GM20431 (cell line): Measurements from ENCODE around the gene CZIB.

Experiments
- in situ Hi-C: fragments of 300-500 bp; cut with MseI, MboI; formaldehyde crosslinking; loops from one replicate; pipeline ENCODE4 v1.15.0; 2020; ENCODE audit warnings: low sequenced_read_pairs; ENCODE audit not compliant: unreplicated experiment

The CZIB gene

DNA sequence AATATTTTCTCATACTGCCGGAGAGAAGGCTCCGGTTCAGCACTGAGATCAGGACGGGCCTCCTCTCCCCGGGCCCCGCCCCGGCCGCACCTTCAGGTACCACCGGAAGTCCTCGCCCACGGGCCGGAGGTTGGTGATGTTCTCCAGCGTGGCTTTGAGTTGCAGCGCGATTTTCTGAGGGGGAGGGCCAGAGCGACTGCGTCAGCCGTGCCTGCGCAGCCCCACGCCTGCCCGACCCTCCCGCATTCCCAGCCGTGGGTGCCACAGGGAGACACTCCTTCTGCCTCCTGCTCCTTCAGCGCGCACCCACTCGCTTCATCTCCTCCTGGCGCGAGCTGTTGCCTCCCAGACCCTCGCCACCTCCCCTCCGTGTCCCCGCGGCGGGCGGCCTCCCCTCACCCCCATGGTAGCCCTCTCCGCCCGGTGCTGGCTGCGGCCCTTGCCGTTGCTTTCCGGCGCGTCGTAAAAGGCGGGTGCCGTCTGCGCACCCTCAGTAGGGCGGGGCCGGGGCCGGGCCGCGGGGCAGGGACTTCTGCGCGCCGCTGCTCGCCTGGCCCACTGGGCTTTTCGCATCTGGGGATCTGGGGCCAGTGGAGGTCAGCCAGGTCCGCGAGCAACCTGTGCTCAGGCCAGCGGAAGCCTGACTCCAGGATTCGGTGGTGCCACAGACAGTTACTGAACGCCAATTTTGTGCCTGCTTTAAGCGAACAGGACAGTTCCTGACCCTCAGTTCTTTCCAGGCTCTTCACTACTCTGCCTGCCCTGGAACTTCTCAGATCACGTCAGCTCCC is at the start of gene CZIB:
TSS of gene CZIB (minus strand) at position 464 of the 791 bp plus-strand sequence. CDS start at position 405, 59 bp downstream.
- in situ Hi-C loops = no loop called here

DNA sequence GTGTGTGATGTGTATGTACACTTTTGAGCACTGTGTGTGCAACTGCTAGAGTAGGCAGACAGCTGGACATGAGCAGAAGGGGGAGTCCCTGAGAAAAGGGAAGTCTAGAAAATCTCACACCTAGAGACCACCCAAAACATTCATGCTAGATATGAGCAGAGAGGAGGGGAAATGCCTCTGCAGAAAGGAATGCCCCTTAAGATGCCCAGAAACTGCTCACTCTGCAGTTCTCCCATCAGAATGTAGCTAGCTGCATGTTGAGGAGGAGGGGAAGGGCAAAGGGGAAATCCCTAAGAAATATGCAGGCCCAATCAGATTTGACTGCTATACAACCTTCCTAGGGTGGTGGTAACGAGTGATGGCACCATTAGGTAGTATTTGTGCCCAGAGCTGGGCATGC is 49.7 kb upstream of the CZIB start:
- in situ Hi-C loops = no loop called here

DNA sequence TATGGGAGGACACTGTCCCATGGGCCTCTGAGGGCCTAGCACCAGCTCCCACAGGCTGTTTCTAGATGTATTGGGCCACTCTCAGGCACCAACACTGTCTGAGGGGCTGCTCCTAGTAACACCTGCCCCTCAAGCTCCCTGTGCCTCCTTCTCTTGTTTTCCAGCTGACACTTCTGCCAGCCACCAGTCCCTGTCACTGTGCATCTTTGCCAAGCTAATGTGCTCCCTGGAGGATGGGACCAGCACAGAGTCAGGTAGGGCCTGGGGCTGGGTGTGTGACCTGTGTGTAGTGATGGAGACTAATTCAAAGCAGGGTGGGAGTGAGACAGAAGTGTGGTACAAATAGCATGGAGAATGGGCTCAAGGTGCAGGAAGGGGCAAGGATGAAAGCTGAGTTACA is 47.3 kb upstream of the CZIB start:
- in situ Hi-C loops = no loop called here

- in situ Hi-C loops = no loop called here
These were observed 45.6 kb upstream of the CZIB start for GRCh38 chr1:53266038-53266437.

GRCh38 chr1:53265581-53265980 is 45.1 kb upstream of the CZIB start:
- in situ Hi-C loops = no loop called here

DNA sequence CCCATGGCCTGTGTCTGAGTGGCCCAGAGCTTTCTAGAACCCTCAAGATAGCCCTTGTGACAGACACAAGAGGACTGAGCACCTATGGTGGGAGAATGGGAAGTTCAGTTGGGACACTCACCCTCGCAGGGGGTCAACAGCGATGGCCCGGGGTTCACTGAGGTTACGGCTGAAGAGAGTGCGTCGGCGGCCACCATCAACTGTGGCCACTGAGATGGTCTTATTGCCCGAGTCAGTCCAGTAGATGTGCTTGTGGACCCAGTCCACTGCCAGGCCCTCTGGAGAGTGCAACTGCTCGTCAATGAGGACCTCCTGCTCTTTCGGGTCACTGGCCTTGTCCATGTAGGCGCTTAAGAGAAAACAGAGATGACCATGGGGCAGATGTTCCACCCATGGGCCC is 43.6 kb upstream of the CZIB start:
- in situ Hi-C loops = no loop called here

- in situ Hi-C loops = no loop called here
These were observed 41.6 kb upstream of the CZIB start for GRCh38 chr1:53262000-53262399.

DNA sequence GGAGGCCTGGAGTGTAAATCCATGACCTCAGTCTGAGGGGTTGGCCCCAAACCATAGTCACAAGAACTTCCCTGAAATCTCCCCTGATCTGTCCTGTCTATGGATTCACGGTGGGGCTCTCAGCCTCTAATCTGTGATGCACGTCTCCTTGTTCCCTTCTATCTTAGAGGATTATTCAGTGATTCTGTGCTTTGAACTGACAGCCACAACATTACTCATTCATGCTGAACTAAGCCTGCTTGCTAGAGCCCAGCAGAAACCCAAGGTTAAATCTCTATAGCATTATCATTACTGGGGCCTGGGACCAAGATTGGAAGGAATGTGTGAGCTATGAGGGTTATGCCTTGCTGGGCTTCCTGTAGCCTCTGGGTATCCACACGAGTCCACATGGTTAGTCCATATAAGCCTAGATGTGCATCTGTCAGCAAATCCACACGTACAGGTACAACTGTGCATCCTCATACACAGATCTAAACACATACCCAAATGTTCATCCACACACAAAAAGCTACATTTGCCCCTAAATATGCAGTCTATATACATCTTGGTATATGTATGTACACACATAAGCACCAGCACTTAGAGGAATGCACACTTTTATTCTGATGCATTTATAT is 40.3 kb upstream of the CZIB start:
- in situ Hi-C loops = no loop called here

- in situ Hi-C loops = no loop called here
These were observed 39.5 kb upstream of the CZIB start for GRCh38 chr1:53259932-53260331.

- in situ Hi-C loops = no loop called here
These were observed 37.8 kb upstream of the CZIB start for GRCh38 chr1:53258216-53258615.

DNA sequence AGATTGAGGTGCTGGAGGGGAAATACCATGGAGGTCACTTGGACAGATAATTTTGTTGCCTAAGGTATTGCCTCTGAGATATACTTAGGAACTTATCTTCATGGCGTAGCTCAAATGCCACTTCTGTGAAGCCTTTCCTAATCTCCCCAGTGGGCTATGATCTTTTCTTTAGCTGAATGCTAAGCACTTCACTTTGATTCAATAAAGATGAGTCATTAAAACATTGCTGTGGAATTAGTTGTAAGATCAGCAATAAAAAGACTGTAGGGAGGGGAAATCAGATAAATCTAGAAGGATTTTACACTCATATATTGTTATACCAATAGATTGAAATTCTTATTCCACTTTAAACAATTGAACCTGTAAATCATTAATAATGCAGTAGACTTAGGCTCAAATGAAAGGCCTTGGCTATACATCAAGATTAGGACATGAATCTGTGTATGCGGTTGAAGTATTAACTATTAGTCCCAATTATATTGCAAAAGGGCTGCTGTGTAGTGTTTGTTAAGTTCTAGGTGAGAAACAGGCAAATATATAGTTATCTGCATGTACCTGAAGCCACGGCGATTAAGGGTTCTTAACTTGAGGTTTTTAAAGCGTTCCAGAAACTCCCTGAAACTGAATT is 37.1 kb upstream of the CZIB start:
- in situ Hi-C loops = no loop called here

DNA sequence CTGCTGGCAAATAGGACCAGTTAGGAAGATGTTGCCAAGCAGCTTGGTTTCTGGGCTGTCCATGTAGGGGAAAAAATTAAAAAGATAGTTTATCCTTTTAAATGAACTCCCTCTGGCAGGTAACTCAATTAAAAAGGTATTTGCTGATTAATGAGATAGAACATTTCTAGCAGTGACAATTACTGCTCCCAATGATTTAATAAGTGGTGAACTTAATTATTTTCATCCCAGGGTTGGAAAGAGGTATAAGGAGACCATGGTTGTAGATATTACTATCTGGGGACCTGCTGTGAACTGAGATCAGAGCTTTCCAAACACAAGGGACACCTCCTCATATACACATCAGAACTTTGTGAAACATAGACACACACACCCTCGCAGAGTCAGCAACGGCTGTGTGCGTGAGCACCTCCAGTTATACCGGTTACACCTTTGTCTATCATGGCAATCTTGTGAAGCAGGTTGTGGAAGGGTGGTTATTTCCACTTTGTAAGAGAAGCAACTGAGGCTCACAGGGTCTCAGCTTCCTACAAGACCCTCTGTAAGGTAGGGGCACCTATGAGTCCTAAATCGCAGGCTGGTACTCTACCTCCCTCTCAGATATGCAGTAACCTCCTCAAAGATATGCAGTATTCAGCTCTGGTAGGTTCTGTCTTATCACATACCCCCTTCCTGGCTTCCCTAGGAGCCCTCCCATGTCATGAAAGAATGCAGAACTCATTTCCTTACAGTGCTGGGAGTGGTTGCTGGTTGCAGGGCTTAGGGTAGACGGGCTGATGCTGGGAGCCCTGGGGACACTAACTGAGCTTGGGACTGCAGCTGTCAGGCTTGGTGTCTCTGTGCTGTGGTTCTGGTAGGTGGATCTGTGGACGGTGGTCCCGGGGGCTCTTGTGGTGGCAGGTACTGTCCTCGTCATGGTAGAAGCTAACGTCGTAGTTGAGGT is 36.3 kb upstream of the CZIB start:
- in situ Hi-C loops = no loop called here

GRCh38 chr1:53255031-53255430 is 34.6 kb upstream of the CZIB start:
- in situ Hi-C loops = no loop called here

DNA sequence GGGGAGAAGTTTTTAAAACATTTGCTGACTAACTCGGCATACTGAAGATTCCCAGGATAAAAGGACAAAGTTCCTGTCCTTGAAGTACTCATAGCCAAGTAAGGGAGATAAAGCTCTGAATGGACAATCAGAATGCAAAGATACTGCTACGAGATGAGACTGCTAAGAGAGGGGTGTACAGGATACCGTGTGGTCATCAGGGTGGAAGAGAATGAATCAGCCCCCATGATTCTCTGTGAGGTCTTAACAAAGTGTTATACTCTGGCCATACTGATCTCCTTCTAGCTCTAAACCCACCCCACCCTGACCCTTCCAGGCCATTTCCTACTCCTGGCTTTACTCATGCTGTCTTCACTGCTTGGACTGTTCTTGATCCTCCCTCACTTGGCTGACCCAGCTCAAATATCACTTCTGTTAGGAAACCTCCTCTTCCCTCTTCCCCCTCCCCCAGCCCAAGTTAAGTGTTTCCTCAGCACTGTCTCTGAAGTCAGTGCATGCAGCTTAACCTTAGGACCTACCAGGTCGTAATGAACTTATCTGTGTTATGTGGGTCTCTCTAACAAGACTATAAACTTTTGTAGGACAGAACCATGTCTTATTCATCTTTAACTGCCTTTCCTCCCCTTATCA is 33.7 kb upstream of the CZIB start:
- in situ Hi-C loops = no loop called here

DNA sequence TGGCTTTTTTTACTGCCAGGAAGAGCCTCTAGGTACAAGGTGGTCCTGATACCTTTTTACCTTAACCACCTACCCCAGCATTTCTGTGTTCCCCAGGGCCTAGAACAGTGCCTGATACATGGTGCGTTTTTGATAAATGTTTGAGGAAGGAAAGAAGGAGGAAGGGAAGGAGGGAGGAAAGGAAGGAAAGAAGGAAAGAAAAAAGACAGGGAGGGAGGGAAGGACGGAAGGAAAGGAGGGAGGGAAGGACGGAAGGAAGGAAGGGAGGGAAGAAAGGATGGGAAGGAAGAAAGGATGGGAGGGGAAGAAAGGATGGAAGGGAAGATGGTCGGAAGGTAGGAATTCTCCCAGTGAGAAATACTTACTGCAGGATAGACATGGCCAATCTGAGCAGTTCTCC is 29.9 kb upstream of the CZIB start:
- in situ Hi-C loops = no loop called here

DNA sequence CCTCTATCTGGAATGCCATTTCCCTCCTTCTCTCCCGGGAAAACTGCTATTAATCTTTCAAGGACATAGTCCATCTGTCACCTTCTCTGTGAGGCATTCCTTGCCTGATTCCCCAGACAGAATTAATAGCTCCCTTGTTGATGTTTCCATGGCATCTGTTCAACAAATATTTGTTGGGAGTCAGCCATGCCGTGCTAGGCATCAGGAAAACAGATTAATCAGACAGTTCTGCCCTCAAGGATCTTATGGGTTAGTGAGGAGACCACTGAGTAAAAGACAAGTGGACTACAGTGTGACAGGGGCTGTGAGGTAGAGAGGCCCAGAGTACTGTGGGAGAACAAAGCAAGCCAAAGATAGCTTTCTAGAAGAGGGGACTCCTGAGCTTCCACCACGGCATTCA is 29.3 kb upstream of the CZIB start:
- in situ Hi-C loops = no loop called here

DNA sequence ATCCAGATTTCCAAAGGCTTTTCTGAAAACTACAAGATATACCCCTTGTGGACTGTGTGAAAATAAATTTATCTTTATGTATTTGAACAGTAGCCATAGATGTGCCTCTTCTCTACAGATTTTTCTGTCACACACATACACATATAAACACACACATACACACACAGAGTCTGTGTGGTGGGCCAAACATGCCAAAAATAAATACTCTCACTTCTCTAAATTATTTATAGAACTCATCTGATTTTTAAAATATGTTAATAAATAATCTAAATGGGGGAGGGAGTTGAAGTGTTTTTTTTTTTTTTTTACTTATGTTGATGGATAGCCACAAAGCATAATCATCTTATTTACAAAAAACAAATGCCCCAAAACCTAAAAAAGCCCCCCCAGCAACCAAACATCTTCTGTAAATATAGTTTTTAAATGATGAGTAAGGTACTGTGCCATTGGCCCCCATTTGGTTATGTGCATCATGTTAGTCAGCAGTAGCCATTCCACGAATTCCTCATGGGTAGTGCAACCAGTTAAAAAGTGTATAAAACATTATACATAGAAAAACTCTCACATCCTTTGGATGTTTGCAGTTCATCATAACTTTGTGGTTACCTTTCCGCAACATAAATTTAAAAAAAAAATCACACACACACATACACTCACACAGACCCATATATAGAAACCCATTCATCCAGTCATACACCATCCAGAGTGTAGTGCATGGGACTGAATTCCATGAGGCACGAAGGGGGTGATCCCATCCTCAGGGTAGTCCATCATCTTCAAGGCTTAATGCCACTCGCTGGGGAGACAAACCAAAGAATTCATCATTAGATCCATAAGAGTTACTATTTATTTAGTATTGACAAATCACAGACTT is 26.1 kb upstream of the CZIB start:
- in situ Hi-C loops = no loop called here

DNA sequence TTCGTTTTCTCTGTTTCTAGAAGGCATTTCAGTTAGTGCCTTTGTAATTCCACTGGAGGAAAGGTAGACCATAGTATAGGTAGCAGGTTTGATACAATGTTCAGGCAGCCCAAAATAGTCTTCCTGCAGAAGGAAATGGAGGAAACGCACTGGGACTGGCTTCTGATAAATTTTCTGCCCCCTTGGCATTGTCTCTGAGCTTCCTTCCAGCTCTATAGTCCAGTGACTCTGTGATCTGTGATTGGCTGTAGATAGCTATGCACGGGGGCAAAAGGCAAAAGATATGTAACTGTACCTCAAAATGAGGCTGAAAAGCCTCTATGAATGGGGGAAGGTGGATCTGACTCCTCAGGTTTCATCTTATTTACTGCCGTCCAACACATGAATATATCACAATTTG is 23.7 kb upstream of the CZIB start:
- in situ Hi-C loops = no loop called here

DNA sequence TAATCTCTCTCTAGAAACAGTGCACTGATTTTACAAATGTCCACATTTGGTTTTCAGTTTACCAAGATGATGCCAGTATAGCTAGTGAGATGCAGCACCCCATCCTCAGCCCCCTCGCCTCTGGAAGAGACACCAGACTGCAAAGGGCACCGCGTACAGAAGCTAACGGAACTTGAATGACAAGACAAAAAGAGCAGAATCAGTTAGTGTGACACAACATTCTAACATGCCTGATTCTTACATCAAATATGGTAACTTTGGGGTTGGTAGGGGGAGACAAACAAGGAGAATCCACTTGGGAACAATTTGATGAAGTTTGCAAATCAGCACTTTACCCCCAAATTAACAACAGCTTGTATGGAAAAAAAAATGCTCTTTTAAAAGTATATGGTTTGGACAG is 21.9 kb upstream of the CZIB start:
- in situ Hi-C loops = no loop called here
